SK-N-SH (cell line): Measurements from ENCODE around the gene LCN2. TPM values are rescaled to one million over a fixed set of nuclear protein-coding genes. Genes with fewer than 3 reads are reported as not detected.

Experiments
- CTCF ChIA-PET: fragments of 300-600, 350-600 bp; formaldehyde crosslinking; extraction: SDS; loops from one replicate; lab custom pipeline; 2021; lab: Yijun Ruan, JAX
- POLR2A ChIA-PET: fragments of 350-600 bp; sonication (Branson Sonifier 250); formaldehyde crosslinking; extraction: SDS; loops from one replicate; lab custom pipeline; 2020; ENCODE audit warnings: antibody characterized with exemption, inconsistent platforms; lab: Yijun Ruan, JAX
- DNase-seq: peaks from one replicate; pipeline ENCODE4 v3.0.0; 2012
- H2AFZ ChIP-seq: fragments of 200-600 bp; sonication (generic); 2 replicates; pipeline ENCODE4 v1.8.1; 2016; ENCODE audit warnings: antibody characterized with exemption, mild to moderate bottlenecking, low read depth
- H3F3A ChIP-seq: fragments of 200-600 bp; sonication (generic); replicated peaks from 2 replicates; pipeline ENCODE3; 2016; ENCODE audit warnings: antibody characterized with exemption, mild to moderate bottlenecking; ENCODE audit not compliant: insufficient read depth
- H3K27ac ChIP-seq, 2 experiments: fragments of 200-500 bp in 1 of 2; fragments of 200-600 bp in 1 of 2; sonication (Bioruptor generic) in 1 of 2; sonication (generic), shearing (Covaris generic) in 1 of 2; 2 replicates each; pipeline versions ENCODE4 v1.5.1 to v1.6.1; 2014 to 2016; ENCODE audit warnings: low read depth in 2 of 2, inconsistent platforms in 1 of 2, low read length in 1 of 2, mild to moderate bottlenecking in 1 of 2, mixed read lengths in 1 of 2
- H3K27me3 ChIP-seq: fragments of 200-600 bp; sonication (generic), shearing (Covaris generic); 2 replicates; pipeline ENCODE4 v1.6.1; 2016; ENCODE audit warnings: mixed run types; ENCODE audit not compliant: insufficient read depth
- H3K36me3 ChIP-seq, 2 experiments: fragments of 200-500 bp in 1 of 2; fragments of 200-600 bp in 1 of 2; sonication (Bioruptor generic) in 1 of 2; sonication (generic) in 1 of 2; replicated peaks in 1 of 2; 2 replicates each; pipeline versions ENCODE3 to v1.5.1; 2014 to 2016; ENCODE audit warnings: low read length in 1 of 2, mild to moderate bottlenecking in 1 of 2; ENCODE audit not compliant: insufficient read depth in 2 of 2, control insufficient read depth in 1 of 2
- H3K4me1 ChIP-seq, 2 experiments: fragments of 200-500 bp in 1 of 2; fragments of 200-600 bp in 1 of 2; sonication (Bioruptor generic) in 1 of 2; sonication (generic), shearing (Covaris generic) in 1 of 2; 2 replicates each; pipeline versions ENCODE4 v1.5.1 to v1.6.1; 2014 to 2016; ENCODE audit warnings: low read depth in 1 of 2, low read length in 1 of 2, mixed run types in 1 of 2; ENCODE audit not compliant: insufficient read depth in 2 of 2, control insufficient read depth in 1 of 2
- H3K4me2 ChIP-seq: fragments of 200-600 bp; sonication (generic), shearing (Covaris generic); 2 replicates; pipeline ENCODE4 v1.6.1; 2017; ENCODE audit warnings: mixed run types
- H3K4me3 ChIP-seq, 2 experiments: fragments of 200-500 bp in 1 of 2; fragments of 200-600 bp in 1 of 2; sonication (Bioruptor generic) in 1 of 2; sonication (generic), shearing (Covaris generic) in 1 of 2; 2 replicates each; pipeline versions ENCODE4 v1.5.1 to v1.8.1; 2014 to 2016; ENCODE audit warnings: low read depth in 2 of 2, inconsistent platforms in 1 of 2, low read length in 1 of 2, mild to moderate bottlenecking in 1 of 2, mixed read lengths in 1 of 2, moderate library complexity in 1 of 2
- H3K79me2 ChIP-seq: fragments of 200-600 bp; sonication (generic); 2 replicates; pipeline ENCODE4 v1.8.1; 2017; ENCODE audit warnings: mild to moderate bottlenecking; ENCODE audit not compliant: insufficient read depth
- H3K9ac ChIP-seq: fragments of 200-600 bp; sonication (generic); 2 replicates; pipeline ENCODE4 v1.6.1; 2017; ENCODE audit warnings: mixed run types
- H3K9me2 ChIP-seq: fragments of 200-600 bp; sonication (generic); 2 replicates; pipeline ENCODE4 v1.6.1; 2017; ENCODE audit warnings: mixed run types
- H3K9me3 ChIP-seq: fragments of 200-600 bp; sonication (generic); 2 replicates; pipeline ENCODE4 v1.6.1; 2017; ENCODE audit warnings: mixed run types, mild to moderate bottlenecking, moderate library complexity
- H4K20me1 ChIP-seq: fragments of 200-600 bp; sonication (generic); 2 replicates; pipeline ENCODE4 v1.6.1; 2017; ENCODE audit warnings: mild to moderate bottlenecking, mixed run types; ENCODE audit not compliant: insufficient read depth
- FOSL2 ChIP-seq: IDR thresholded peaks from 2 replicates; pipeline ENCODE4 v1.4.0; 2012; ENCODE audit warnings: low read depth, mild to moderate bottlenecking, moderate library complexity, borderline replicate concordance
- FOXJ3 ChIP-seq: sonication (generic); formaldehyde crosslinking; IDR thresholded peaks from 2 replicates; pipeline ENCODE4 v1.5.1; 2020; ENCODE audit warnings: mild to moderate bottlenecking, missing genetic modification reagents
- FOXM1 ChIP-seq: IDR thresholded peaks from 2 replicates; pipeline ENCODE4 v1.4.0; 2012; ENCODE audit warnings: low read depth, mild to moderate bottlenecking
- JUND ChIP-seq: IDR thresholded peaks from 2 replicates; pipeline ENCODE4 v1.4.0; 2012
- NFIC ChIP-seq: IDR thresholded peaks from 2 replicates; pipeline ENCODE4 v1.4.0; 2012; ENCODE audit warnings: borderline replicate concordance
- RCOR1 ChIP-seq: fragments of 150-350 bp; IDR thresholded peaks from 2 replicates; pipeline ENCODE4 v1.6.1; 2017; ENCODE audit warnings: antibody characterized with exemption, low read length
- RFX5 ChIP-seq: IDR thresholded peaks from 2 replicates; pipeline ENCODE4 v1.6.1; 2012; ENCODE audit warnings: mild to moderate bottlenecking, improper control_type of control experiment, low read length
- RXRA ChIP-seq: IDR thresholded peaks from 2 replicates; pipeline ENCODE4 v1.4.0; 2012; ENCODE audit warnings: low read depth, mild to moderate bottlenecking, borderline replicate concordance
- SMC3 ChIP-seq: IDR thresholded peaks from 2 replicates; pipeline ENCODE4 v1.6.1; 2012; ENCODE audit warnings: low read depth, low read length, improper control_type of control experiment
- TAF1 ChIP-seq: IDR thresholded peaks from 2 replicates; pipeline ENCODE4 v1.6.1; 2012; ENCODE audit warnings: low read depth, mild to moderate bottlenecking, low read length, moderate library complexity, borderline replicate concordance
- TCF12 ChIP-seq: IDR thresholded peaks from 2 replicates; pipeline ENCODE4 v1.4.0; 2012
- YY1 ChIP-seq: IDR thresholded peaks from 2 replicates; pipeline ENCODE4 v1.4.0; 2012; ENCODE audit warnings: low read depth, mild to moderate bottlenecking
- WGBS: methylation state at CpG from one replicate; pipeline ENCODE4 v1.1.6; 2017; ENCODE audit warnings: low lambda C conversion rate; 5-methylcytosine and 5-hydroxymethylcytosine counted together
- polyA plus RNA-seq, 3 experiments: library from polyadenylated mRNA; depleted of rRNA; stranded (reverse); fragments of >200 nt; gene quantifications; 2 replicates each; pipeline ENCODE4 v1.2.3, GENCODE V29; 2012
- TF ChIP-seq, protein P1 (sequence below): IDR thresholded peaks from 2 replicates; pipeline ENCODE4 v1.4.0; 2012; ENCODE audit warnings: low read depth
- TF ChIP-seq, protein P2 (sequence below): IDR thresholded peaks from 2 replicates; pipeline ENCODE4; 2012
- TF ChIP-seq, protein P3 (sequence below): fragments of 200-600 bp; sonication (generic); IDR thresholded peaks from 2 replicates; pipeline ENCODE4 v1.6.1; 2017; ENCODE audit warnings: antibody characterized with exemption, mild to moderate bottlenecking, moderate library complexity
- TF ChIP-seq, protein P4 (sequence below): fragments of 150-350 bp; IDR thresholded peaks from 2 replicates; pipeline ENCODE4 v1.6.1; 2016; ENCODE audit warnings: mild to moderate bottlenecking, low read depth, low read length

The LCN2 gene
- polyA plus RNA-seq, 1 of the 3 experiments (the other 2 are of a cell fraction): not detected

DNA sequence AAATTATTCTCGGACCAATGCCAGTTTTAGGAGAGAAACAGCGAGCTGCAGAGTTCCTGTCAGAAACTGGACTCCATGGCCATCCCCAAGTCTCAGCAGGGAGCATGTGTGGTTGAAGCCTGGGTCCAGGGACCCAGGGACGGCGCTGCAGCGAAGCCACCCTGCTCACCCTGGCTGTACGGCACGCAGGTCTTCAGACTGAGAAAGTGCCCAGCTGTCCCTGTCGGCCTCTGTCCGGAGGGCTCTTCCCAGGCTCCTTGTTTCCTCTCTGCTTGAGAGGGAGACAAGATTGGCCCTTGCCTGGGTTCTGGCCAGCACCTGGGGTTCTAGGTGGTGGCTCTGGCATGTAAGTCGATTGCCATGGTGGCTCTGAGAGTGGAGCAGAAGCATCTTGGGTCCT lies 48.7 kb upstream of the LCN2 start:
- CTCF ChIA-PET: interaction anchor here (0.9 to 18.8 kb wide), 4 partner anchors 15 to 366 kb away, joined by 3 to 246 read pairs (median 4); partner anchors contain the start of gene TOR2A
- no peak for DNase-seq
- Histone ChIP-seq H2AFZ (no peak overlapping the region), H3K27ac (no peak overlapping the region; a peak in 1 of 4 replicates)
- no peak for TF ChIP-seq NFIC
- TF ChIP-seq, protein P1, sequence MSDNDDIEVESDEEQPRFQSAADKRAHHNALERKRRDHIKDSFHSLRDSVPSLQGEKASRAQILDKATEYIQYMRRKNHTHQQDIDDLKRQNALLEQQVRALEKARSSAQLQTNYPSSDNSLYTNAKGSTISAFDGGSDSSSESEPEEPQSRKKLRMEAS: no peak
- TF ChIP-seq, all 33 proteins: peak for 0
- POLR2A ChIA-PET: interaction anchor here (0.8 kb wide), 1 partner anchor 10 kb away, joined by 3 read pairs; no protein-coding TSS in a partner anchor
- H3K4me1 ChIP-seq: peaks cover 23 to 30% of the 10 kb centered on the region in 2 experiments; a peak in 3 of 4 replicates
- no peak overlapping the region for H3K4me3 ChIP-seq
- peaks cover 9 to 38% of the 10 kb centered on the region in 2 experiments for H3K36me3 ChIP-seq
- H3K9me2 ChIP-seq: no peaks in the 10 kb centered on the region
- no peaks in the 10 kb centered on the region for H3K9me3 ChIP-seq
- 0 out of 2 replicates have a peak, but pooled peaks cover 5% of the 10 kb centered on the region for H4K20me1 ChIP-seq
- H3F3A ChIP-seq: peaks cover 3% of the 10 kb centered on the region
- H3K9ac ChIP-seq: no peak overlapping the region
- H3K27me3 ChIP-seq: no peaks in the 10 kb centered on the region
- peaks cover 55% of the 10 kb centered on the region for H3K79me2 ChIP-seq
- H3K4me2 ChIP-seq: no peak overlapping the region
- WGBS: 93% methylated on average over 8 of the region's 10 CpGs

DNA sequence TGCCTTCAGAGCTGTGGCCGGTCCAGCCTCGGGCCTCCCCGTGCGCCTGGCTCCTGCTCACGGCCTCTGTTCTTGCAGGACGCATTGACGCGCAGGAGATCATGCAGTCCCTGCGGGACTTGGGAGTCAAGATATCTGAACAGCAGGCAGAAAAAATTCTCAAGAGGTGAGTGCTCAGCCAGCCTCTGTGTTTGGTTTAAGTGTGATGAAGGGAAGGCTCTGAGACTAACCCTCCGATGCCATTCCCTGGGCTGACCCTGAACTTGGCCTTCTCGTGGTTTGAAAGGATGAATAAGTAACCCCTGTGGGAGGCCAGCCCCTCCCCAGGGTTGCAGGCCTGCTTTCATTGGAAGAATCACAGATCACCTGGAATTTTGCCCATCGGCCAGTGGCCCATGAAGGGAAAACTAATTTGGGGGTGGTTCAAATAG lies 48.0 kb upstream of the LCN2 start:
- Histone ChIP-seq H4K20me1 (0 out of 2 replicates have a peak, but pooled peaks cover 5% of the 10 kb centered on the region), H3K9ac (no peak overlapping the region), H3K9me2 (no peaks in the 10 kb centered on the region), H3K79me2 (peaks cover 50% of the 10 kb centered on the region), H3K4me3 (no peak overlapping the region), H3F3A (no peaks in the 10 kb centered on the region), H2AFZ (no peak overlapping the region), H3K4me2 (no peak overlapping the region), H3K27me3 (no peaks in the 10 kb centered on the region), H3K27ac (no peak overlapping the region), H3K9me3 (no peaks in the 10 kb centered on the region), H3K4me1 (peaks cover 22 to 30% of the 10 kb centered on the region in 2 experiments; a peak in 3 of 4 replicates), H3K36me3 (peaks cover 9 to 45% of the 10 kb centered on the region in 2 experiments)
- no peak for DNase-seq
- ChIA-PET POLR2A (no interaction called here), CTCF (interaction anchor here (1.1 to 18.8 kb wide), 3 partner anchors 14 to 367 kb away, joined by 3 to 246 read pairs (median 5); partner anchors contain the start of gene TOR2A)
- 80% methylated on average over 12 of the region's 12 CpGs for WGBS
- TF ChIP-seq, protein P2, sequence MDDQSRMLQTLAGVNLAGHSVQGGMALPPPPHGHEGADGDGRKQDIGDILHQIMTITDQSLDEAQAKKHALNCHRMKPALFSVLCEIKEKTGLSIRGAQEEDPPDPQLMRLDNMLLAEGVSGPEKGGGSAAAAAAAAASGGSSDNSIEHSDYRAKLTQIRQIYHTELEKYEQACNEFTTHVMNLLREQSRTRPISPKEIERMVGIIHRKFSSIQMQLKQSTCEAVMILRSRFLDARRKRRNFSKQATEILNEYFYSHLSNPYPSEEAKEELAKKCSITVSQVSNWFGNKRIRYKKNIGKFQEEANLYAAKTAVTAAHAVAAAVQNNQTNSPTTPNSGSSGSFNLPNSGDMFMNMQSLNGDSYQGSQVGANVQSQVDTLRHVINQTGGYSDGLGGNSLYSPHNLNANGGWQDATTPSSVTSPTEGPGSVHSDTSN: no peak
- no peak for TF ChIP-seq RXRA
- TF ChIP-seq TAF1: no peak

DNA sequence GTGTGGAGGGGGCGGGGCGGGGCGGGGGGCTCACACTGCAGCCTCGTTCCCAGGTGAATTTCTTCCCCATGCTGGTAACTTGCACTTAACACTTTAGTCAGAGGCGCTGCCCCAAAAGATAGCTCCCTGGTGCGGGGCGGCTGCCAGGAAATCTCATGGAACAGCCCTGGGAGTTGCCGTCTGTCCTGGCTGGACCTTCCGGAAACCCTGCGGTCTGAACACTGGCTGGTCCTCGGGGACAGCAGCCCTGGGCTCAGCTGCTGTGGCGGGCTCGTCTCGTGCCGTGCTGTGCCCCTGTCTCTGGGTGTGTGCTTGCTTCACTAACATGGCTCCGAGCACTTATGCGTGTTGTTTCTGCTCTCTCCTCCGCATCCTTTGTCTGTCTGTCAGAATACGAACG lies 47.6 kb upstream of the LCN2 start:
- H3K27me3 ChIP-seq: no peaks in the 10 kb centered on the region
- no peak overlapping the region for H3K4me2 ChIP-seq
- no peak overlapping the region for H2AFZ ChIP-seq
- 0 out of 2 replicates have a peak, but pooled peaks cover 5% of the 10 kb centered on the region for H4K20me1 ChIP-seq
- POLR2A ChIA-PET: no interaction called here
- no peak overlapping the region; a peak in 1 of 4 replicates for H3K27ac ChIP-seq
- H3K79me2 ChIP-seq: peaks cover 46% of the 10 kb centered on the region; the same call in 1 of the 2 replicates
- peaks cover 9 to 47% of the 10 kb centered on the region in 2 experiments for H3K36me3 ChIP-seq
- H3K4me3 ChIP-seq: no peak overlapping the region
- H3K9me3 ChIP-seq: no peaks in the 10 kb centered on the region
- DNase-seq: no peak
- H3K4me1 ChIP-seq: peaks cover 22 to 30% of the 10 kb centered on the region in 2 experiments; a peak in 3 of 4 replicates
- H3K9ac ChIP-seq: no peak overlapping the region
- CTCF ChIA-PET: interaction anchor here (1.8 to 18.8 kb wide), 2 partner anchors 14 to 158 kb away, joined by 5 to 246 read pairs; no protein-coding TSS in a partner anchor
- WGBS: 96% methylated on average over 14 of the region's 20 CpGs
- TF ChIP-seq, protein P3, sequence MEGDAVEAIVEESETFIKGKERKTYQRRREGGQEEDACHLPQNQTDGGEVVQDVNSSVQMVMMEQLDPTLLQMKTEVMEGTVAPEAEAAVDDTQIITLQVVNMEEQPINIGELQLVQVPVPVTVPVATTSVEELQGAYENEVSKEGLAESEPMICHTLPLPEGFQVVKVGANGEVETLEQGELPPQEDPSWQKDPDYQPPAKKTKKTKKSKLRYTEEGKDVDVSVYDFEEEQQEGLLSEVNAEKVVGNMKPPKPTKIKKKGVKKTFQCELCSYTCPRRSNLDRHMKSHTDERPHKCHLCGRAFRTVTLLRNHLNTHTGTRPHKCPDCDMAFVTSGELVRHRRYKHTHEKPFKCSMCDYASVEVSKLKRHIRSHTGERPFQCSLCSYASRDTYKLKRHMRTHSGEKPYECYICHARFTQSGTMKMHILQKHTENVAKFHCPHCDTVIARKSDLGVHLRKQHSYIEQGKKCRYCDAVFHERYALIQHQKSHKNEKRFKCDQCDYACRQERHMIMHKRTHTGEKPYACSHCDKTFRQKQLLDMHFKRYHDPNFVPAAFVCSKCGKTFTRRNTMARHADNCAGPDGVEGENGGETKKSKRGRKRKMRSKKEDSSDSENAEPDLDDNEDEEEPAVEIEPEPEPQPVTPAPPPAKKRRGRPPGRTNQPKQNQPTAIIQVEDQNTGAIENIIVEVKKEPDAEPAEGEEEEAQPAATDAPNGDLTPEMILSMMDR: no peak
- TF ChIP-seq FOXM1: no peak
- no peak for TF ChIP-seq JUND
- TF ChIP-seq RFX5: no peak
- no peak for TF ChIP-seq SMC3
- no peak for TF ChIP-seq TAF1
- no peak for TF ChIP-seq NFIC
- TF ChIP-seq, protein P4, sequence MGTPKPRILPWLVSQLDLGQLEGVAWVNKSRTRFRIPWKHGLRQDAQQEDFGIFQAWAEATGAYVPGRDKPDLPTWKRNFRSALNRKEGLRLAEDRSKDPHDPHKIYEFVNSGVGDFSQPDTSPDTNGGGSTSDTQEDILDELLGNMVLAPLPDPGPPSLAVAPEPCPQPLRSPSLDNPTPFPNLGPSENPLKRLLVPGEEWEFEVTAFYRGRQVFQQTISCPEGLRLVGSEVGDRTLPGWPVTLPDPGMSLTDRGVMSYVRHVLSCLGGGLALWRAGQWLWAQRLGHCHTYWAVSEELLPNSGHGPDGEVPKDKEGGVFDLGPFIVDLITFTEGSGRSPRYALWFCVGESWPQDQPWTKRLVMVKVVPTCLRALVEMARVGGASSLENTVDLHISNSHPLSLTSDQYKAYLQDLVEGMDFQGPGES: no peak
- TF ChIP-seq FOSL2: no peak
- no peak for TF ChIP-seq RCOR1
- TF ChIP-seq YY1: no peak
- TF ChIP-seq, protein P2: no peak
- TF ChIP-seq TCF12: no peak
- no peak for TF ChIP-seq FOXJ3 (CRISPR knock-in tag)
- TF ChIP-seq, all 33 proteins: peak for 0
- H3F3A ChIP-seq: no peaks in the 10 kb centered on the region
- no peaks in the 10 kb centered on the region for H3K9me2 ChIP-seq
